NCI-H187 (cell line): ENCODE results near the gene ASB12.
A peak's percentile ranks its signal among the peaks of the same experiment; 100 is the strongest.
"Not testable (repeated sequence)": the region's sequence is repeated elsewhere in the genome, so short reads cannot be mapped to it uniquely, and the experiment has no call there.

Experiments used
- DNase-seq, 2 experiments: peaks; one replicate each; lab custom pipeline; 2025; lab: John Stamatoyannopoulos, UW

Gene ASB12, protein sequence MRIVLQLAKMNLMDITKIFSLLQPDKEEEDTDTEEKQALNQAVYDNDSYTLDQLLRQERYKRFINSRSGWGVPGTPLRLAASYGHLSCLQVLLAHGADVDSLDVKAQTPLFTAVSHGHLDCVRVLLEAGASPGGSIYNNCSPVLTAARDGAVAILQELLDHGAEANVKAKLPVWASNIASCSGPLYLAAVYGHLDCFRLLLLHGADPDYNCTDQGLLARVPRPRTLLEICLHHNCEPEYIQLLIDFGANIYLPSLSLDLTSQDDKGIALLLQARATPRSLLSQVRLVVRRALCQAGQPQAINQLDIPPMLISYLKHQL

DNA sequence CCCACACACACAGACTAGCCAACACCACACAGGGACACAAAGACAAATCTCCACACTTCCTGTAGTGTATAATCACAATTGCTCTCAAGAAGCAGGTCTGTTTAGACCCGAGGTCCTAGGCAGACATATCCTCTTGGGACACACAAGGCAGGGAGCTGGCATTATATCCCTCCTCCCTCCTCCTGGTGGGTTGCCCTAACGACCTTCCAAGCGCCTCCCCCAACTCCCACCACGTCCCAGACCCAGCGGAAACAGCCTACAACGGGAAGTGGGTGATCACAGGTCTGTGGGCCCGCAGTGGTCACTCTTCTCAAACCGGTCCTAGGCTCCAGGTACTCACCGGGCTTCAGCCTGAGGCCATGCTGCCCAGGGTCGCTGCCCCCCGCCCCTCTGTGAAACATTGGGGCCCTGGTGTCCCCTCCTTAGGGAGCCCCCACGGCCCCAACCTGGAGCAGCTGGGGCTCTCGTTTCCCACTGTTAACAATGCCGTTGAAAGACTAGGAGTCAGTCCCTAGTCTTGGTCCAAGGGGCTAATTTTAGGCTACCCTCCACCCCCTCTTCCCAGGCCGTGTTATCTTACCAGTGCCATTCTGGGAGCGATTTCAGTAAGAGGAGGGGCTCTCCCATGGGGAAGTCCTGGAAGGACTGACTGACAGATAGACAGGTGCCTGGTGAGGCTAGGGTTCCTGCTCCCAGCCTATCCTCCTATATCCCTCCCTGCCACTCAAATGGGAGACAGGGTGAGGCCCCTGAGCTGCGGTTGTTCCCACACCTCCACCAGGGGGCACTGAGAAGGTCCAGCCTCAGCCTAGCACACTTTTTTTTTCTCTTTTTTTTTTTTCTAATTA lies at the start of gene ASB12:
TSS of gene ASB12 (minus strand) at position 485 of the 848 bp plus-strand sequence. CDS start 4,957 bp downstream, outside the sequence.
- DNase-seq: no peak

DNA sequence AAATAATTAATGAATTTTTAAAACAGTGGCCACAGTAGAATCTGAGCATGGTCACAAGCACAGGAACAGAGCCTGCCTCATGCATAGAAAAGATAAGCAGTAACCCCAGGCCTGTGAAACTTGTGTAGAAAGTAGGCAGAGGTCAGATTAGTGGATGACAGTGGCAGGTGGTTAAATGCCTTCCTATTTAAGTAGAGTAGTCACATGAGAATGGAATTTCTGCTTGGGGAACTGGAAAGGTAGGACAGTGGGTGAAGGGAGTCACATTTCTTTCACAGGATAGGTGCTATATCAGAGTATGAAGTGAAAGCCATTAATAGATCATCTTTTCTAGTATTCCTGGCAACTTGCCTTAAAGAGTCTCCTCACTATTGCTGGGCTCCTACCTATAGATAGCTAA lies 34.9 kb upstream of the ASB12 start:
- DNase-seq: no peak

DNA sequence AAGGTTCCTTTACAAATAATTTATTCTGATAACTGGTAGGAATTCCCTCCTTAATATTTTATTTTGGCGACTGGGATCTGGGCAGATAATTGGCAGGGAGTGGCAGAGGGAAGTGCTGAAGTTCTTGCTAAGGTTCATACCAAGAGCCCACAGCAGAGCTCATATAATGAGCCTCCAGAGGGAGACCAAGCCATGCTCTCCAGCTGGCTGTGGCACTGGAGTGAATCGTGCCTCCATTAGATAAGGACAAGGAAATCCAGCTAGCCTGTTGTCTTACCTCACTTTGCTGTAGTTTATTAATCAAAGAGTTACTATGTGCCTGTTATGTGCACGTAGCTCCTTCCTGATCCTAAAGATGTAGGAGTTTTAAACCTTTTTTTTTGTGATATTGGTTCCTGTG lies 1.3 kb downstream of the ASB12 start:
- DNase-seq: no peak

DNA sequence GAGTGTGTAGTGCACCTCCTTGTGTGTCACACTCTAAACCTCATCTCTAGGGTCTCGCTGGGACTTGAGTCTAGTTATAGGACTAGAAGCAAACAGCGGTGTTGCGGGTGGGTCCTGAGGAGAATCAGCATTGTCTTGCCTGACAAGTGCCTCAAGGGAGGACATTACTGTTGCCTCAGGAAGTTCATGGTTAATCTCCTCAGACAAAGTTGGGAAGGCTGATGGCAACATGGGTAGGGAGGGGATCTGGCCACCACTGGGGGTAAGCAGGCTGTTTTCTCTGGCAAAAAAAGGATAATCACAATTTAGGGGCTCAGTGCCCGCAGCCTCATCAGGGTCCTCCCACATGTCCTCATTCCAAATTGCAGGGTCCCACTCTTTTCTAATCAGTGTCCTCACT lies 12.4 kb downstream of the ASB12 start:
- no peak for DNase-seq

DNA sequence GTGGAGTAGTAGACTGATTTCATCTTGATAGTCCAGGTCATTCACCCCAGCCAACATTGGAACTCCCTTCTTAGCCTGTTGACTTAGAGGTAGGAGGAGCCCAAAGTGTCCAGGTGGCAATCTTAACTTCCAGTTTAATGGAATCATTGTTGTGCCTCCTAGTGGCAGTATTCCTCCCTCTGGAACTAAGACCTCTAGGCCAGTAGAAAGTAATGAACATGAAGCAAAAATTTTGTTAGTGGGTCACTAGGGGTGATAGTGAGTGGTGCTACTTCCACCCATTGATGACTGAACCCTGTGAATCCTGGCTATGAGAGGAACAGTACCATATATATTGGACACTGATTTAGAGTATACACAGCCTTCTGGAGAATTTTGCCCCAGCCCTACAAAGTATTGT lies 16.4 kb downstream of the ASB12 start:
- DNase-seq: not testable (repeated sequence)

DNA sequence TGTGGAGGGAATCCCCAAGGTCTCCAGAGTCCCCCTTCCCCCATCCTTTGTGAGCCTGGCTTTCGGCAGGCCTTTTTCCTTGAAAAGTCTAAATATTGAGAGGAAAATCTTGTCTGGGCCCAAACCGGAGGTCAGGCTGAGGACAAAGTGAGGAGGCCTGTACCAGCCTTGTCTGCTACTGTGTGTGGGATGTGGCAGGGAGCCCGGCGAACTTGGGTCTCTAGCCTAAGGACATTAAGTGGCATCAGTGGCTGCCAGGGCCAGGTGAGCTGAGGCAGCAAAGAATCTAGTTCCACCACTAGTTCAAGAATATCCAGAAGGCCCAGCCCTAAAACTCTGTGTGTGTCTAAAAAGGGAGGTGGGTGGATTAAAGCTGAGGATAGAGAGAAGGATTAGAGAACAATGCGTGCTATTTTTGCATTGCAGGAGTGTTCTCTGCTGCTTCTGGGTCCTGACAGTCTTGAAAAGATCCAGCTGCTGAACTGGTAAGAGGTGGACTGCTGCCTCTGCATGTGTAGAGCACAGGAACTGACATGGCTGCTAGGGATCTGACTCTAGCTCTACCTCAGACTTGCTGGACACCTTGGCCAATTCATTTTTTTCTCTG lies 23.7 kb downstream of the ASB12 start:
- no peak for DNase-seq

DNA sequence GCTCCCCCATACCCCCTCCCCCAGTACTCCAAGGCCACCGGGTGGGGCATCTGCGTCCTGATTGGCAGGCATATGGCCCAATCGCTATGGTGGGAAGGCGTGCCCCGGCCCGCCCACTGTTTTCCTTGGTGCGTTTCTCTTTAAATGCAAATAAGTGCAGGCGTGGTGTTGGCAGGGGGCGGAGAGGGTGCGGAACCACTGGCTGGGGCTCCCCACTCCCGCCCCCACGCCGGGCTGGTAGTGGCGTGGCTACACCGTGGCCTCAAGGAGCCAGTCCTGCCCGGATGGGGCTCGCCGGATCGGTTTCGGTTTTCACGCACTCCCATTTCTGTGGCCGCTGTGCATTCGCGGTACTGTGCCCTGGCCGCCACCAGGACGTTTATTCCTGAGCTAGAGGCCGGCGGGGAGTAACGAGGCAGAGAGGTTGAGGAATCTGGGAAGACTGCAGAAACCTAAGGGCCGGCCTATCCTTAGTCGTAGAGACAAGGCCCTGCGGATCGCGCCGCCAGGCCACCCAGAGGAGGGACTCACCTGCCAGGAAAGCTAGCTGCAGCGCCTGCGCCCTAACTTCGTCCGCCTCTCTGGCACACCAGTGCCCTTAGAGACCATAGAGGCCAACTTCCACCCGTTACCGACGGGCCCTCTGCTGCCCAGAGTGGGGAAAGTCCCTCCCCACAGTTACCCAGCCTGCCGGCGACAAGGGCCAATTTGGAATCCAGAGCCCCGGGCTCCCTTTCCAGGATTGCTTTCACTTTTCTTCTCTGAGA lies 24.5 kb downstream of the ASB12 start:
- peak; percentile 49 for DNase-seq

DNA sequence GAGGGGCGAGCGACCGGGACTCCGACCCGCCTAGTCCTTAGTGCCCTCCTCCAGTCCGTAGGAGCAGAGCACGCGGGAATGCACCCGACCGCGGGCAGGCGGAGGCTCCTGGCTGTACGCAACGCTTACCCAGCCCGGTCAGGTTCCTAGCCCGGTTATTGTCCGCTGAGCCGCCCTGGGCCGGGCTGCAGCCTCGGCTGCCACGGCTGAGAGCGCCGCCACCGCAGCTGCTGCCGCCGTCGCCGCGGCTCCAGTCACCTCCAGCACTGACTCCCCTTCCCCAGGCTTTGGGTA lies 25.0 kb downstream of the ASB12 start, which contains the start of gene AMER1:
TSS of gene AMER1 (minus strand) at position 268 of the 294 bp plus-strand sequence. CDS start 12,422 bp downstream, outside the sequence.
- no peak for DNase-seq

DNA sequence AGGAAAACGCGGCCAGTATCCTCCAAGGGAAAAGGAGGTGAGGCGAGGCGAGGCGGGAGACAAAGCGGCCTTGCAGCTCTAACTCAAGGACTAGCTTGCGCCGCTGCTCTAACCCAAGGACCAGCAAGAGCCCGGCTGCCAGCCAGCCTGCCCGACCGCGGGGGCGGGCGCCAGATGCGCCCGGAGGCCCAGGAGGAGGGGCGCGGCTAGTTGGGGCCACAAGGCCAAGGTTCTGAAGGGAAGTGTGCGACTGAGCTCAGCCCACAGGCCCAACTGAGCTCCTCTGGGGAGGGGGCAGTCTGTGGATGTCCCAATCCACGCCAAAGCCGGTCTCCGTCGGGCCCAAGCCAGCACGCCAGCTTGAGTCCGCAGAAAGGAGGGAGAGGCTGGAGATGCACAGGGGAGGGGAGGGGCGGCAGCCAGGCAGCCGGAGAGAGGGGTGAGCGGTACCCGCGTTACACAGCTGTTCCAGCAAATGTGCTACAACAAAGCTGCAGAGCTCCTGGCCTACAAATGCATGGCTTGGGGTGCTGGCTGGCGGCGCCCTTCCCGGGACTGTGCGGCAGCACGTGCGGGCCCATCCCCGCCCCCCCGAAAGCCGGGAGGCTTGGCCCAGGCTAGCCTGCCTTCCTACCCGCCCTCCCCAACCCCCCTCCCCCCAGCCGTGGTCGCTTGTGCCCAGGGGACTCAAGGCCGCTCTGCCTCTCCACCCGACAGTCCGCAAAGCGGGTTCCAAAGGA lies 25.5 kb downstream of the ASB12 start:
- DNase-seq: no peak

DNA sequence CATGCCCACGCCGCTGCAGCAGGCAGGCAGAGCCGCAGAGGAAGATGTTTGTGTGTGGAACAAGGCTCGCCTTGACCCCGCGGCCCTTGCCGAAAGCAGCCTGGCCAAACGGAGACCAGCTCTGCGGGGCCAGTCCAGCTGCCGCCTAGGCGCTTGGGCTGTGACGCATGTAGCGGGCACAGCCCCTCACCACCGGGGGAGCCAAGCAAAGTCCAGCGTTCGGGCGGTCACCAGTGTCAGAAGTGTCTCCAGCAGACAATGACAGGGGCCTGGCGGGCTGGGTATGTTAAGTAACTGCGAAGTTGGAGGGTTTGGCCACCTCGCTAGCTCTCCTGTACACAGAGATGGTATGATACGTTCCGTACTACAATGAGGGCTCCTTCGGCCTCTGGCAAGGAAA lies 26.2 kb downstream of the ASB12 start:
- DNase-seq: no peak

DNA sequence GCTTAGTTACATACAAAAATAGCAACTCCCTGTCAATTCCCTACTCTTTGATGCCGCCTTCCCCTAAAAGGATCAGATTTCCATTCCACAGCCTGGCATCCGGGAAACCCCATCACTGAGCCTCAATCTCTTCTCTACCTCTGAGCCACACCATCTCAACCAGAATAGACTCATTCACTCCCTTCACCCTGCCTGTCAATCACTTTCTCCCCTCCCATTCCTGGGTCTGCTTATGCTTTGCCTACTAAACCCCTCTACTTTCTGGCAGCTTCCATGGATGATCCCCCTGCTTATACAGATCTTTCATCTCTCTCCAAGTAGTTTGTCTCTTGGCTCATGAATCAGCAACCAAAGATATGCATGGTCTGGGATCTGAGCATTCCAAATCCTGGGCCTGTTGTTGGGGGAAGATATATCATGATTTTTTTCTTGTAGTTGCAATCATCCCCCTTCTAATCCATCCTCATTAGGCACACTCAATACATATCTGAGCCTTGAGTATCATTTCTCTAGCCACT lies 27.5 kb downstream of the ASB12 start:
- no peak for DNase-seq

DNA sequence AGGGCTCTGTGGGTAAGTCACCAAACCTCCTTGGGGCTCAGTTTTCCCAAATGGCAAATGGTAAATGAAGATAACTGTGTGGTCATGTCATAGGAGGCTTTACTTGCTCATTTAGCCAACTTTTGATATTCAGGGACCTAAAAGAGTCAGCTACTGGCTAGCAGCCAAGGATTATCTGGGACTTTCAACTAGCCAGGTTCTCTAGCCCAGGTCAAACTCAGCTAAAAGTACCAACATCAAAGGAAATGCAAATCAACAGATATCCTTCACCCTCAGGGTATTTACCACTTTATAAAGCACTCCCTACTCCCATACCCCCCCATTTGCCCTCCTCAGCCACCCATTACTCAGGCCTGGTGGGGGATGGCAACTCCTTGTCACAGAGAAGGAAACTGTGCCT lies 32.4 kb downstream of the ASB12 start:
- no peak for DNase-seq

DNA sequence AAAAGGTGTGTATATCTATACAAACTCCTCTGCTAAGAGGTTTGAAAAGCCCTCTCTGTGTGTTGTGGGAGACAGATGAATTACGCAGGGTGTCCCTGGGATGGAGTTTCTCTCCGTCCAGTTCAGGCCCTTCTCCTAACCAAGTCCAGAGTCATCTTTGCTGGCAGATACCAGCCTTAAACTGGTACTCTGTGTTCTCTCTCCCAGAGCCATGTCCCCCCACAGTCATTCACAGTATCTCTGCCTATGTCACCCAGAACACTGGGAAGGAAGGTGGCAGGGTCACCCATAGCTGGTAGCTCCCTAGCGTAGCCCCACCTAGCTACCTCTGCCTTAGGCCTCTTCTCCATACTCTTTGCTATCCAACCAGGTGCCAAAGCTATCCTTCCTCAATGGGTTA lies 33.8 kb downstream of the ASB12 start:
- DNase-seq: no peak

DNA sequence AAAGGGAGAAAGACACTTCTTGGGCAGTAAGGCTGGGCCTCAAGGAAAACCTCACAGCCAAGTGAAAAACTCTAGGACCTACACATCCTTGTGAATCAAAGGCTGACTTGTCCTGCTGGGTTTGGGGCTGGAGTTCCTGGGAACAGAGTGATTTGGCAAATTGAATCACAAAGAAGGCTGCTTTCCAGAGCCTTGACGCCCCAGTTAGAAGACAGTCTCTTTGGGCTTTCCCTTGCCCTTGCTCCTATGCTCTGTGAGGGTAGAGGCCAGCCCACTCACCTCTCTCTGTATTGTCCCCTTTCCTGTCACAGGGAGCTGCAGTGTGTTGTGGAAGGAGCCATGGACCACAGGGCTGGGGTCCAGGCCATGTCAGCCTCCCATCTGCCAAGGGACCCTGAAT lies 34.5 kb downstream of the ASB12 start:
- DNase-seq: no peak

DNA sequence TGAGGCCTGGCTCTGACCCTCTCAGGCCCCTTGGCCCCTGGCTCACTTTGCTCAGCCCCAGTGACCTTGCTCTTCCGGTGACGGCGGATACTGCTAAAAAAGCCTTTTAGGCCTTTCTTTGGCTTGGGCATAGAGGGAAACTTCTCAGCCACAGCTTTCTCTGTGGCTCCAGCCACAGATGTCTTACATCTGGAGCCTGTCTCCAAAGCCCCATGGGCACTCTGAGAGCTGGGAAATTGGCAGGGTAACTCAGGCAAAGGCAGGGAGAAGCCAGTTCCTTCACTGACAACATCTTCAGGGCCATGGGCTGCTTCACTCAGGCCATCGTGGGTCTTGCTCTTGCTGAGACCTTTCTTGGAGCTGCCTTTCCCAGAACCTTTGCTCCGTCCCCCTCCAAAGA lies 37.7 kb downstream of the ASB12 start:
- no peak for DNase-seq

DNA sequence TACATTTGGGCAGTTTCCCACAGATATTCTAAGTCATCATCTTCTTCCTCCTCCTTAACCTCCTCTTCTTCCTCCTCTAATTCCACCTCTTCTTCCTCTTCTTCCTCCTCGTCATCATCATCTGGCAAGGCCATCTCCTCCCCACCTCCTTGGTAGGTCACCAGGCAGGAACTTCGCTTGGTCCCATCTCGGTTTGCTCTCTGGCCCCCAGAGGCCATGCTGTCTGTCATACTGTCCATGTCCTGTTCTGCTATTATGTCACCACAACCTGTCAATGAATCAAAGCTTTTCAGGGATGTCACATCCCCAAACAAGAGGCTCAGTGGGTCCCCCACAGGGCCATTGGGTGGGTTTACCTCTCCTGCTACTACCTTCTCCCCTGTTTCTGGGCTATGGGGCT lies 38.4 kb downstream of the ASB12 start:
- no peak for DNase-seq

DNA sequence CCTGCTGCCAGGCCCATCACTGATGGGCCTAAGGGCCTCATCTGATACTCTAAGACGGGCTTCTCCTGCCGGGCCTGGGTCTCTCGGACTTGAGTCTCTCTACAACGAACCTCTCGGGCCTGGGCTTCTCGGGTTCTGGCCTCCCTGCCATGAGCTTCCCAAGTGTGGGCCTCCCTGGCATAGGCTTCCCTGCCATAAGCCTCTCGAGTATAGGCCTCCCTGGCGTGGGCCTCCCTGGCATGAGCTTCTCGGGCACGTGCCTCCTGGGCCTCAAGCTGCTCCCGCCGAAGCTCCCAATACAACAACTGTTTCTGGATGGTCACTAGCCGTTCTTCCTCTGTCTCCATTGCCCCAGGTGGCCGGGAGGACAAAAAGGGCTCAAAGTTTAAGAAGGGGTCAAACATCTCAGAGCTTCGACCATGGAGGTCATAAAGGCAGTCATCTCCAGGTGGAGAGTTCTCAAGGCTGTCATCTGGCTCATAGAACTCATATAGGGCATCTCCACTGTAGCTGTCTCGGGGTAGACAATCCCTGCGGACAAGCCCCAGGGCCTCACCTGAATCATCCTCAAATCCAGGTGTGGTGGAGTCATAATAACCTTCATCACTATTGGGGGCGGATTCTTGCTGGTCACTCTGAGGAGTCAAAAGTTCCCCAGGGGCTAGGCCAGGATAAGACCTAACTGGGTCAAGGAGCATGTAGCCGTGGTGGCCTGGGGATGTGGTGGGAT lies 39.0 kb downstream of the ASB12 start:
- DNase-seq: no peak

DNA sequence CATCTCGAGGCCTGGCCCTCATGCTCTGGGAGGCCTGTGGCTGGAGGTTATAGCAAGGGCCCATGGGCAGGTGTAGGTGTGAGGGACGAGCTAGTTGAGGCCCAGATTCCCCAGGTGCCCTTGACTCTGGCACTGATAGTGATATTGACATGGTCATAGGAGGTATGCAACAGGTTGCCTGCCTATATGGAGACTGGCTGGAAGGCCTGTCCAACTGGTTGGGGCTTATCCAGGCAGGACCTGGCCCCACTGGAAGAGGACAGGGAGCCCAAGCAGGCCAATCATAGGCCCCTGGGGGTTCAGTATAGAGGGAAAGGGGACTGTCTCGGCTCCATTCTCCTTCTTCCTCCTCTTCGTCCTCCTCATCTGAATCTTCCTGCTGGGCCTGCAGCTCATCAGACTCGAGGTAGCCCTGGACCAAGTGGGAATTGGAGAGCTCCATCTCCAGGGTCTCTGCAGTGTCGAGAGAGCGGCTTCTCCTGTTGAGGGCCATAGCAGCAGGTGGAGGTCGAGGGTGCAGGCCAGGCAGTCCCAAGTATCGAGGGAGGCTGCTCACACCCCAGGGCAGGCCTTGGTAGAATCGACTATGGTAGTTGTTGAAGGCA lies 40.2 kb downstream of the ASB12 start:
- DNase-seq: no peak

DNA sequence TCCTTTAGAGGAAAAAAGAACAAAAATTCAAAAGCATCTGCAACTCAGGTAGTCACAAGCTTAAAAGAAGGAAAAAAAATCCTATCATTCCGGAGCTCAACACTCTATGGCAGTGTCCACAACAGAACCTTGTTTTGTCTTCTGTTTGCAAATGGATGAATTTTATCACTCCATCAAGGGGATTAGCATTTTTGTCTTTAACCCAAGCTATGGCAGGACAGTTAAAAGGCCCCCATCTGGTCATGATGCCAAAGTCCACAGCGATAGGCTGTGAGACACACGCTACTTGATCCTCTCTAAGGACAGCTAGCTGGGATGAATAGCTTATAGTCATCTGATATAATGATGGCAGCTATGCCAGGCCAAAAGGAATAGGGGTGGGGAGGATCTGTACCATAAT lies 41.5 kb downstream of the ASB12 start:
- DNase-seq: no peak

DNA sequence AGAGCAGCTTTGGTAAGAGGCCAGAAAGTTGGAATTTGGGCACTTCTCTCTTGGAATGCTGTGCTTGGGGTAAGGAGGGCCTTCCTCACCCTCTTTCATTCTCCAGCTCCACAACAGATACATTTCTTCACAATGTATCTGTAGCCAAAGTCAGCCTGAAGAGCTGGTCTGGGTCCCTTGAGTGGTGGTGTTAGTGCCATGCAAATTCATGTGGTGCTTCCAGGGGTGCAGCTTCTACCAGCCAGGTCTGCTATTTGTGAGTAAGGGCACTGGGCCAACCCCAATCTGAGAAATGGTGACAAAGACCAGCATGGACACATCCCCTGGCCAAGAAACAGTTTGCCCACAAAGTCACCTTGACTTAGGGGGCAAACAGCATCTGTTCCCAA lies 42.7 kb downstream of the ASB12 start:
- no peak for DNase-seq
